Osteoblast (primary cell): ENCODE measurements around the gene CTU2. TPM values are rescaled to one million over a fixed set of nuclear protein-coding genes. Genes with fewer than 3 reads are reported as not detected.

Experiments
- DNase-seq: peaks from one replicate; pipeline ENCODE4 v3.0.0; 2011; ENCODE audit warnings: low spot score, mixed read lengths; ENCODE audit not compliant: insufficient read length; ENCODE audit errors: missing footprints
- H2AFZ ChIP-seq: 2 replicates; pipeline ENCODE4 v1.6.0; 2011; ENCODE audit warnings: mild to moderate bottlenecking, low read length
- H3K27ac ChIP-seq: 2 replicates; pipeline ENCODE4 v1.5.1; 2011; ENCODE audit warnings: mild to moderate bottlenecking, low read depth, low read length, moderate library complexity
- H3K27me3 ChIP-seq: 2 replicates; pipeline ENCODE4 v1.6.0; 2012; ENCODE audit warnings: mild to moderate bottlenecking, control low read depth, inconsistent platforms, low read length, moderate library complexity; ENCODE audit not compliant: insufficient read depth
- H3K36me3 ChIP-seq: 2 replicates; pipeline ENCODE4 v1.5.1; 2011; ENCODE audit warnings: mild to moderate bottlenecking, low read length, control low read depth, moderate library complexity; ENCODE audit not compliant: insufficient read depth
- H3K4me1 ChIP-seq: 2 replicates; pipeline ENCODE4 v1.5.1; 2011; ENCODE audit warnings: mild to moderate bottlenecking, low read length, control low read depth, moderate library complexity; ENCODE audit not compliant: insufficient read depth
- H3K4me2 ChIP-seq: 2 replicates; pipeline ENCODE4 v1.6.0; 2011; ENCODE audit warnings: mild to moderate bottlenecking, low read length; ENCODE audit not compliant: insufficient read depth
- H3K4me3 ChIP-seq: fragments of 200-600 bp; sonication (generic); 3 replicates; pipeline ENCODE4 v1.5.1; 2012; ENCODE audit warnings: mild to moderate bottlenecking, low read length, inconsistent platforms; ENCODE audit not compliant: insufficient read depth
- H3K79me2 ChIP-seq: 2 replicates; pipeline ENCODE4 v1.6.0; 2012; ENCODE audit warnings: mild to moderate bottlenecking, low read length, control low read depth, inconsistent platforms; ENCODE audit not compliant: insufficient read depth
- H3K9me3 ChIP-seq: 2 replicates; pipeline ENCODE4 v1.5.1; 2011; ENCODE audit warnings: low read depth, low read length, control low read depth
- H4K20me1 ChIP-seq: 2 replicates; pipeline ENCODE4 v1.6.0; 2012; ENCODE audit warnings: mild to moderate bottlenecking, low read length, control low read depth; ENCODE audit not compliant: insufficient read depth
- CTCF ChIP-seq: IDR thresholded peaks from 2 replicates; pipeline ENCODE4 v1.5.1; 2011; ENCODE audit warnings: mild to moderate bottlenecking, low read depth, low read length, moderate library complexity; ENCODE audit errors: extremely low read depth
- total RNA-seq: library from RNA; depleted of rRNA; stranded (reverse); fragments of >200 nt; gene quantifications from 2 replicates; pipeline ENCODE4 v1.2.3, GENCODE V29; 2012

CTU2 gene
- total RNA-seq, 1 donor, result 14.8 TPM

GRCh38 chr16:88724855-88725555 is 18.7 kb downstream of the CTU2 start:
- H3K9me3 ChIP-seq, result no peaks in the 10 kb centered on the region
- H3K27me3 ChIP-seq, result no peaks in the 10 kb centered on the region
- peaks cover 20% of the 10 kb centered on the region for H3K79me2 ChIP-seq
- no peak overlapping the region for H2AFZ ChIP-seq
- H3K4me2 ChIP-seq, result no peak overlapping the region
- H3K4me1 ChIP-seq, result no peaks in the 10 kb centered on the region
- peaks cover 8% of the 10 kb centered on the region for H4K20me1 ChIP-seq
- H3K36me3 ChIP-seq, result peaks cover 70% of the 10 kb centered on the region
- H3K27ac ChIP-seq, result no peak overlapping the region
- TF ChIP-seq CTCF, result no peak
- DNase-seq, result no peak
- H3K4me3 ChIP-seq, result no peak overlapping the region

GRCh38 chr16:88725609-88726407 is 19.5 kb downstream of the CTU2 start:
- H3K36me3 ChIP-seq, result peaks cover 71% of the 10 kb centered on the region
- peak; percentile 88 for DNase-seq
- H3K4me2 ChIP-seq, result no peak overlapping the region
- no peak for TF ChIP-seq CTCF
- no peaks in the 10 kb centered on the region for H3K4me1 ChIP-seq
- peaks cover 20% of the 10 kb centered on the region for H3K79me2 ChIP-seq
- peaks cover 8% of the 10 kb centered on the region for H4K20me1 ChIP-seq
- no peak overlapping the region for H3K27ac ChIP-seq
- H3K9me3 ChIP-seq, result no peaks in the 10 kb centered on the region
- H3K4me3 ChIP-seq, result no peak overlapping the region
- H2AFZ ChIP-seq, result no peak overlapping the region
- H3K27me3 ChIP-seq, result no peaks in the 10 kb centered on the region

DNA sequence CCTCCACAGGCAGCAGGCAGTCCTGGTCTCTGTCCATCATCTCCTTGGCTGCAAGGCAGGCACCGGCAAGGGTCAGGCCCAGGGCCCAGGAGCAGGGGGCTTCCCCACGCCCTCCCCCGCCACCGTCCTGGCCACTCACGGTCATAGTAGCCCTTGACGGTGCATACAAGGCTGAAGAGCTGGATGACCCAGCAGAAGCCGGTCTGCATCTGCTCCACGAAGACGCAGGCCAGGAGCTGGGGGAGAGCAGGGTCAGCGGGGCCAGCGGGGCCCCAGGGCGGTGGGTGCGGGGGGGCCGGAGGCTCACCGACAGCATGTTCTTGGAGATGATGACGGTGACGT is 20.1 kb downstream of the CTU2 start:
- Histone ChIP-seq H3K4me3 (no peak overlapping the region), H3K36me3 (peaks cover 70% of the 10 kb centered on the region), H3K4me1 (no peaks in the 10 kb centered on the region), H3K4me2 (no peak overlapping the region), H2AFZ (no peak overlapping the region), H3K9me3 (no peaks in the 10 kb centered on the region), H3K79me2 (peaks cover 20% of the 10 kb centered on the region), H4K20me1 (peaks cover 3% of the 10 kb centered on the region), H3K27me3 (no peaks in the 10 kb centered on the region), H3K27ac (no peak overlapping the region)
- no peak for TF ChIP-seq CTCF
- DNase-seq, result peak; percentile 85

- H3K4me3 ChIP-seq, result no peak overlapping the region
- peaks cover 67% of the 10 kb centered on the region for H3K36me3 ChIP-seq
- no peaks in the 10 kb centered on the region for H3K9me3 ChIP-seq
- DNase-seq, result no peak
- no peaks in the 10 kb centered on the region for H3K27me3 ChIP-seq
- no peaks in the 10 kb centered on the region for H3K4me1 ChIP-seq
- no peak overlapping the region for H2AFZ ChIP-seq
- peaks cover 20% of the 10 kb centered on the region for H3K79me2 ChIP-seq
- peaks cover 5% of the 10 kb centered on the region for H4K20me1 ChIP-seq
- no peak for TF ChIP-seq CTCF
- H3K4me2 ChIP-seq, result no peak overlapping the region
- no peak overlapping the region for H3K27ac ChIP-seq
Measured at GRCh38 chr16:88726981-88727380, 20.7 kb downstream of the CTU2 start.
